T-helper 2 cell (primary cell): ENCODE data around the gene HIVEP3.

ENCODE experiments used
- DNase-seq, 5 experiments: peaks; one replicate each; pipeline versions ENCODE4 v3.0.0 to v3.0.0-alpha.2; 2012 to 2022

The HIVEP3 gene

GRCh38 chr1:41783189-41783639 is 135.5 kb downstream of the HIVEP3 start:
- peak in 1 of 5 experiments; percentile 23 for DNase-seq

- no peak for DNase-seq
These were observed 137.8 kb downstream of the HIVEP3 start for GRCh38 chr1:41780916-41781315.

- no peak for DNase-seq
These were observed 138.4 kb downstream of the HIVEP3 start for GRCh38 chr1:41780322-41780721.

GRCh38 chr1:41779360-41779759 is 139.4 kb downstream of the HIVEP3 start:
- no peak for DNase-seq

- no peak for DNase-seq
These were observed 141.0 kb downstream of the HIVEP3 start for GRCh38 chr1:41777695-41778094.

GRCh38 chr1:41776891-41777441 is 141.8 kb downstream of the HIVEP3 start:
- DNase-seq: no peak

GRCh38 chr1:41775956-41776585 is 142.7 kb downstream of the HIVEP3 start:
- DNase-seq: no peak

GRCh38 chr1:41774471-41774990 is 144.2 kb downstream of the HIVEP3 start:
- no peak for DNase-seq

GRCh38 chr1:41773842-41774241 is 144.9 kb downstream of the HIVEP3 start:
- DNase-seq: no peak

GRCh38 chr1:41773144-41773591 is 145.6 kb downstream of the HIVEP3 start:
- DNase-seq: no peak

- DNase-seq: no peak
These were observed 149.7 kb downstream of the HIVEP3 start for GRCh38 chr1:41769068-41769467.

- no peak for DNase-seq
These were observed 150.1 kb downstream of the HIVEP3 start for GRCh38 chr1:41768583-41768982.

GRCh38 chr1:41767534-41768525 is 150.9 kb downstream of the HIVEP3 start:
- DNase-seq: no peak

GRCh38 chr1:41766546-41766945 is 152.2 kb downstream of the HIVEP3 start:
- DNase-seq: no peak

GRCh38 chr1:41766041-41766440 is 152.7 kb downstream of the HIVEP3 start:
- DNase-seq: no peak

GRCh38 chr1:41765152-41765551 is 153.6 kb downstream of the HIVEP3 start:
- no peak for DNase-seq

- no peak for DNase-seq
These were observed 154.1 kb downstream of the HIVEP3 start for GRCh38 chr1:41764656-41765055.

GRCh38 chr1:41762777-41763176 is 155.9 kb downstream of the HIVEP3 start:
- no peak for DNase-seq

- DNase-seq: no peak
These were observed 156.5 kb downstream of the HIVEP3 start for GRCh38 chr1:41762251-41762650.

- DNase-seq: no peak
These were observed 159.7 kb downstream of the HIVEP3 start for GRCh38 chr1:41758904-41759548.

GRCh38 chr1:41758500-41758899 is 160.2 kb downstream of the HIVEP3 start:
- no peak for DNase-seq

- peak in 1 of 5 experiments; percentile 51 for DNase-seq
These were observed 164.2 kb downstream of the HIVEP3 start for GRCh38 chr1:41754540-41754939.
